Common myeloid progenitor, CD34-positive (primary cell): ENCODE results near the gene NDST3.

Source experiments
- CTCF ChIA-PET: fragments of 350-600 bp; sonication (Branson Sonifier 250); formaldehyde crosslinking; loops from one replicate; lab custom pipeline; 2021; ENCODE audit warnings: antibody characterized with exemption; lab: Charles Lee
- POLR2A ChIA-PET: fragments of 350-600 bp; sonication (Branson Sonifier 250); formaldehyde crosslinking; loops from one replicate; lab custom pipeline; 2021; ENCODE audit warnings: antibody characterized with exemption; lab: Charles Lee
- DNase-seq, 3 donors: peaks; one replicate each; pipeline versions ENCODE4 v3.0.0 to v3.0.0-alpha.2; 2013
- H3K27ac ChIP-seq, 2 experiments: 1 replicate in 1 of 2; 2 replicates in 1 of 2; pipeline ENCODE4 v1.7.0; 2013; ENCODE audit warnings: inconsistent platforms in 2 of 2, low read length in 2 of 2, mild to moderate bottlenecking in 2 of 2, low read depth in 1 of 2, moderate library complexity in 1 of 2; ENCODE audit not compliant: severe bottlenecking in 2 of 2, insufficient read depth in 1 of 2, poor library complexity in 1 of 2
- H3K27me3 ChIP-seq, 5 experiments: replicated peaks in 2 of 5; 1 replicate in 3 of 5; 2 replicates in 2 of 5; pipeline versions ENCODE4 v1.6.1 to v1.7.0; 2013; ENCODE audit warnings: low read length in 4 of 5, mild to moderate bottlenecking in 2 of 5, moderate library complexity in 2 of 5, inconsistent platforms in 1 of 5; ENCODE audit not compliant: insufficient read depth in 5 of 5, control insufficient read depth in 4 of 5
- H3K36me3 ChIP-seq, 4 experiments: 1 replicate in 2 of 4; 2 replicates in 2 of 4; pipeline versions ENCODE4 v1.6.1 to v1.7.0; 2013; ENCODE audit warnings: low read length in 3 of 4, control low read depth in 1 of 4, mild to moderate bottlenecking in 1 of 4; ENCODE audit not compliant: control insufficient read depth in 4 of 4, insufficient read depth in 4 of 4
- H3K4me1 ChIP-seq, 4 experiments: 1 replicate in 3 of 4; 2 replicates in 1 of 4; pipeline versions ENCODE4 v1.6.1 to v1.7.1; 2013; ENCODE audit warnings: low read length in 3 of 4, mild to moderate bottlenecking in 3 of 4, control low read depth in 1 of 4, inconsistent platforms in 1 of 4, moderate library complexity in 1 of 4; ENCODE audit not compliant: control insufficient read depth in 4 of 4, insufficient read depth in 4 of 4; ENCODE audit errors: control extremely low read depth in 1 of 4
- H3K4me3 ChIP-seq, 7 experiments: 1 replicate in 4 of 7; 2 replicates in 3 of 7; pipeline versions ENCODE4 v1.5.1 to v1.7.0; 2013; ENCODE audit warnings: mild to moderate bottlenecking in 7 of 7, low read length in 6 of 7, moderate library complexity in 6 of 7, inconsistent platforms in 2 of 7, low read depth in 2 of 7, control low read depth in 1 of 7; ENCODE audit not compliant: insufficient read depth in 4 of 7, control insufficient read depth in 1 of 7; ENCODE audit errors: extremely low read depth in 1 of 7
- H3K9me3 ChIP-seq, 5 experiments: 1 replicate in 4 of 5; 2 replicates in 1 of 5; pipeline versions ENCODE4 v1.6.1 to v1.7.1; 2013; ENCODE audit warnings: low read length in 4 of 5, mild to moderate bottlenecking in 2 of 5, inconsistent platforms in 1 of 5, low read depth in 1 of 5, moderate library complexity in 1 of 5; ENCODE audit not compliant: control insufficient read depth in 4 of 5, insufficient read depth in 2 of 5; ENCODE audit errors: control extremely low read depth in 1 of 5
- WGBS: methylation state at CpG from one replicate; pipeline ENCODE4 v1.1.5; 2013; ENCODE audit not compliant: insufficient coverage; 5-methylcytosine and 5-hydroxymethylcytosine counted together

The NDST3 gene

GRCh38 chr4:118173126-118173525 lies 138.8 kb downstream of the NDST3 start:
- H3K27me3 ChIP-seq: no peaks in the 10 kb centered on the region
- no peak overlapping the region for H3K27ac ChIP-seq
- peaks cover 12 to 31% (median 20%) of the 10 kb centered on the region in 4 experiments for H3K4me1 ChIP-seq
- no peaks in the 10 kb centered on the region for H3K36me3 ChIP-seq
- H3K4me3 ChIP-seq: no peak overlapping the region
- no peak for DNase-seq
- H3K9me3 ChIP-seq: no peaks in the 10 kb centered on the region
- ChIA-PET POLR2A (no interaction called here), CTCF (no interaction called here)

- CTCF ChIA-PET: interaction anchor here (1.2 kb wide), 1 partner anchor 26 kb away, joined by 5 read pairs; no protein-coding TSS in a partner anchor
- peak overlapping the region in 4 of 7 experiments; percentile 0 to 36 (median 10) for H3K4me3 ChIP-seq
Observed at GRCh38 chr4:118173956-118174725, 139.9 kb downstream of the NDST3 start.

GRCh38 chr4:118175506-118175905 lies 141.2 kb downstream of the NDST3 start:
- CTCF ChIA-PET: no interaction called here
- no peaks in the 10 kb centered on the region for H3K27me3 ChIP-seq
- peaks cover 12 to 31% (median 20%) of the 10 kb centered on the region in 4 experiments for H3K4me1 ChIP-seq
- WGBS: 50% methylated on average over 4 of the region's 4 CpGs
- no peaks in the 10 kb centered on the region for H3K9me3 ChIP-seq
- peak overlapping the region in 1 of 2 experiments; percentile 51 for H3K27ac ChIP-seq
- POLR2A ChIA-PET: no interaction called here
- DNase-seq: peak; percentile 6 to 56 (median 39)
- no peaks in the 10 kb centered on the region for H3K36me3 ChIP-seq
- no peak overlapping the region for H3K4me3 ChIP-seq

More at GRCh38 chr4:118173956-118174725, 139.9 kb downstream of the NDST3 start:
- H3K27me3 ChIP-seq: no peaks in the 10 kb centered on the region
- H3K9me3 ChIP-seq: no peaks in the 10 kb centered on the region
- WGBS: 24% methylated on average over 2 of the region's 4 CpGs
- peak; percentile 38 to 67 (median 52) for DNase-seq
- H3K4me1 ChIP-seq: peaks cover 12 to 31% (median 20%) of the 10 kb centered on the region in 4 experiments
- POLR2A ChIA-PET: no interaction called here
- no peaks in the 10 kb centered on the region for H3K36me3 ChIP-seq
- H3K27ac ChIP-seq: peak overlapping the region; percentile 18 to 56

- DNase-seq: no peak
- H3K27me3 ChIP-seq: no peaks in the 10 kb centered on the region
- POLR2A ChIA-PET: no interaction called here
- no peaks in the 10 kb centered on the region for H3K9me3 ChIP-seq
- no peaks in the 10 kb centered on the region for H3K36me3 ChIP-seq
- no peak overlapping the region for H3K27ac ChIP-seq
- no peak overlapping the region for H3K4me3 ChIP-seq
- CTCF ChIA-PET: no interaction called here
- peaks cover 12 to 29% (median 20%) of the 10 kb centered on the region in 4 experiments for H3K4me1 ChIP-seq
Observed at GRCh38 chr4:118177126-118177525, 142.8 kb downstream of the NDST3 start.

- CTCF ChIA-PET: no interaction called here
- H3K4me1 ChIP-seq: peaks cover 0 to 1% (median under 1%) of the 10 kb centered on the region in 4 experiments
- no peaks in the 10 kb centered on the region for H3K27me3 ChIP-seq
- no peaks in the 10 kb centered on the region for H3K9me3 ChIP-seq
- POLR2A ChIA-PET: no interaction called here
- no peak overlapping the region for H3K27ac ChIP-seq
- WGBS: 100% methylated on average over 1 of the region's 2 CpGs
- peak in 2 of 3 donors; percentile 17 to 29 for DNase-seq
- no peaks in the 10 kb centered on the region for H3K36me3 ChIP-seq
- H3K4me3 ChIP-seq: no peak overlapping the region
Observed at GRCh38 chr4:118180776-118181175, 146.5 kb downstream of the NDST3 start.

GRCh38 chr4:118190903-118191302 lies 156.6 kb downstream of the NDST3 start:
- Histone ChIP-seq H3K27ac (no peak overlapping the region), H3K36me3 (no peaks in the 10 kb centered on the region), H3K4me3 (no peak overlapping the region), H3K4me1 (no peaks in the 10 kb centered on the region), H3K27me3 (no peaks in the 10 kb centered on the region), H3K9me3 (peaks cover 0 to 6% (median 2%) of the 10 kb centered on the region in 5 experiments)
- 100% methylated on average over 2 of the region's 2 CpGs for WGBS
- no peak for DNase-seq
- POLR2A ChIA-PET: no interaction called here
- CTCF ChIA-PET: interaction anchor here (1.2 kb wide), 1 partner anchor 12 kb away, joined by 3 read pairs; no protein-coding TSS in a partner anchor

- H3K27me3 ChIP-seq: no peaks in the 10 kb centered on the region
- peaks cover 0 to 6% (median 2%) of the 10 kb centered on the region in 5 experiments for H3K9me3 ChIP-seq
- ChIA-PET POLR2A (no interaction called here), CTCF (no interaction called here)
- H3K4me3 ChIP-seq: no peak overlapping the region
- H3K4me1 ChIP-seq: no peaks in the 10 kb centered on the region
- no peak overlapping the region for H3K27ac ChIP-seq
- H3K36me3 ChIP-seq: no peaks in the 10 kb centered on the region
- no peak for DNase-seq
- WGBS: 95% methylated on average over 6 of the region's 6 CpGs
Observed at GRCh38 chr4:118193421-118193820, 159.1 kb downstream of the NDST3 start.
